GM06990 (cell line): ENCODE data around the gene INSIG1.

ENCODE experiments used
- DNase-seq: peaks from one replicate; pipeline ENCODE4 v3.0.0-alpha.2; 2011; ENCODE audit not compliant: insufficient read length; ENCODE audit errors: extremely low read depth
- H3K27me3 ChIP-seq: replicated peaks from 2 replicates; pipeline ENCODE4 v1.6.0; 2011; ENCODE audit warnings: low read length; ENCODE audit not compliant: control insufficient read depth, insufficient read depth
- H3K36me3 ChIP-seq: 2 replicates; pipeline ENCODE4 v1.5.1; 2011; ENCODE audit warnings: low read length; ENCODE audit not compliant: control insufficient read depth, insufficient read depth
- H3K4me3 ChIP-seq: replicated peaks from 2 replicates; pipeline ENCODE4 v1.5.1; 2011; ENCODE audit warnings: low read depth, mild to moderate bottlenecking, control low read depth, low read length
- CTCF ChIP-seq: IDR thresholded peaks from 2 replicates; pipeline ENCODE4 v1.5.1; 2011; ENCODE audit warnings: low read length, control low read depth, mild to moderate bottlenecking, inconsistent platforms; ENCODE audit not compliant: insufficient read depth, poor library complexity, severe bottlenecking

The INSIG1 gene

GRCh38 chr7:155296006-155296787, 1.5 kb upstream of the INSIG1 start:
- H3K4me3 ChIP-seq: peak overlapping the region; percentile 60

DNA sequence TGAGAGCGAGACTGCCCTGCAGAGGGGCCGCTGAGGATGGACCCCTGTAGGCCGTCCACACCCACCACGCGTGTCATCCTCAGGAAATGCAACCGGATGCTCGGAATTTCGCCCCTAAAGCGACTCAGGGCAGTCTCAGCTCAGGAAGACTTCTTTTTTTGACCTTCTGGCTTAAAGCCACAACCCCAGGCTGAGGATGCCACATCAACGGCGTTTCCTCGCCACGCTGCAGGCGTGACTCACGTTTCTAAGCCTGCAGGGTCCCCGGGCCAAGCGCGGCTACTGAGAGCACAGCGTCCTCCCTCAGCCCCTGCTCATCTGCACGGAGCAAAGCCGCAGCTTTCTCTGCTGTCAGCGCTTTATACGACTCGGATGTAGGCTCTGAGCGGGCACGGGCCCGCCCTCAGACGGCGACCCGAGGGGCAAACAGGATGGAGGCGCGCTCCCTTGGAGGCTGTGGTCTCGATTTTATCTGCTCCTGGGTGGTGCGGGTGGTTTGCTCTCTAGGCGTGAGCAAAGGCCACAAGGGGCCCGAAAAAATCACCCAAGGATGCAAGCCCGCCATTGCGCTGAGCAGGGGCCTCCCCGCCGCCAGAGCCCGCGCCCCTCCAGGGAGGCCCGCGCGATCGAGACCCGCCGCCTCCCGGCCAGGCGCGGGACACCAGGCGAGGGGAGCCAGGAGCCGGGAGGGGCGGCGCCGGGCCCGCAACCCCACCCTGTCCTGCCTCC, 726 bp upstream of the INSIG1 start:
- Histone ChIP-seq H3K36me3 (peaks cover 8% of the 10 kb centered on the region), H3K4me3 (peak overlapping the region; percentile 60), H3K27me3 (no peaks in the 10 kb centered on the region)
- DNase-seq: peak; percentile 77
- no peak for TF ChIP-seq CTCF

More at GRCh38 chr7:155296006-155296787, 1.5 kb upstream of the INSIG1 start:
- TF ChIP-seq CTCF: no peak
- Histone ChIP-seq H3K27me3 (no peaks in the 10 kb centered on the region), H3K36me3 (peaks cover 8% of the 10 kb centered on the region)
- no peak for DNase-seq

DNA sequence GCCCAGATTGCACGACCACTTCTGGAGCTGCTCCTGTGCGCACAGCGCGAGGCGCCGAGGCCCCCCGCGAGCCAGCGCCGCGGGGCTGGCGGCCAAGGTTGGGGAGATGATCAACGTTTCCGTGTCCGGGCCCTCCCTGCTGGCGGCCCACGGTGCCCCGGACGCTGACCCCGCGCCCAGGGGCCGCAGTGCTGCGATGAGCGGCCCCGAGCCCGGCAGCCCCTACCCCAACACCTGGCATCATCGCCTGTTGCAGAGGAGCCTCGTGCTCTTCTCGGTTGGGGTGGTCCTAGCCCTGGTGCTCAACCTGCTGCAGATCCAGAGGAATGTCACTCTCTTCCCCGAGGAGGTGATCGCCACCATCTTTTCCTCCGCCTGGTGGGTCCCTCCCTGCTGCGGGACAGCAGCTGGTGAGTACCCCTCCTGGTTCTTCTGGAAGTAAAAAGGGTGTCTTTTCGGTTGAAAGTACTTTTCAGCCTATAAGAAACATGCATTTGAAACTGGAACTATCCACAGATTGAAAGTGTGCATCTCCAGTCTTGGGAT, 683 bp downstream of the INSIG1 start:
- H3K4me3 ChIP-seq: peak overlapping the region; percentile 67
- no peak for TF ChIP-seq CTCF
- peaks cover 17% of the 10 kb centered on the region for H3K36me3 ChIP-seq
- DNase-seq: no peak
- no peaks in the 10 kb centered on the region for H3K27me3 ChIP-seq

GRCh38 chr7:155298834-155299534, 1.3 kb downstream of the INSIG1 start:
- Histone ChIP-seq H3K36me3 (peaks cover 20% of the 10 kb centered on the region), H3K4me3 (peak overlapping the region; percentile 67), H3K27me3 (no peaks in the 10 kb centered on the region)
- peak; percentile 98 for DNase-seq
- TF ChIP-seq CTCF: no peak

- peaks cover 21% of the 10 kb centered on the region for H3K36me3 ChIP-seq
- no peaks in the 10 kb centered on the region for H3K27me3 ChIP-seq
- no peak for TF ChIP-seq CTCF
- H3K4me3 ChIP-seq: peak overlapping the region; percentile 67
- no peak for DNase-seq
These were observed 2.0 kb downstream of the INSIG1 start for GRCh38 chr7:155299535-155300202.
